ENCODE measurements around the gene KDM2B.

GRCh38 chr12:121484967-121485366 lies 95.9 kb downstream of the KDM2B start:
- TF ChIP-seq CTCF (conservative IDR thresholded peaks at IDR 0.05) (no peak), ZFX (IDR thresholded peaks at IDR 0.05) (no peak)
